ENCODE results near the gene CNOT1. TPM values are rescaled to one million over a fixed set of nuclear protein-coding genes. Genes with fewer than 3 reads are reported as not detected.
A peak's percentile ranks its signal among the peaks of the same experiment; 100 is the strongest.
"Not testable (repeated sequence)": the region's sequence is repeated elsewhere in the genome, so short reads cannot be mapped to it uniquely, and the experiment has no call there.

Gene CNOT1
- total RNA-seq, 1 donor from 2014 or later = 213 TPM

DNA sequence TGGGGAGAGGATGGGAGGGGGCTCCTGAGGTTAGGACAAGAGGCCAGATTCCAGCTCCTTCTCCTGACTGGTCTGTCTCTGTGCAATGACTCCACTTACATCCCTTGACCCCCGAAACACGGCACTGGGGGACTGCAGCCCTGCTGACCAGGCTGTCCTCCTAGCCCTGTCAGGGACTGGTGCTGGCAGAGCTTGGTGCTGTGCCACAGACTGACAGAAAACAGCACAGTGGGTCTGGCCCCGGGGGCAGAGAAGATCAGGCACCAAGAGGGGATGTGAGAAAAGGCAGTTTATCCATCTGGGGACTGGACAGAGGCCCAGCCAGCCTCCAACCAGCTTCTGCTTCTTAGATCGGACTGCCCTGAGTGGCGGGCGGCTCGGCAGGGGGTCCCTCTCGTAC lies 35.6 kb upstream of the CNOT1 start:
- H3K4me3 Mint-ChIP-seq = no peak overlapping the region
- no peaks in the 10 kb centered on the region for H3K27me3 Mint-ChIP-seq (ENCODE audit: low read depth)
- TF ChIP-seq, protein P1, sequence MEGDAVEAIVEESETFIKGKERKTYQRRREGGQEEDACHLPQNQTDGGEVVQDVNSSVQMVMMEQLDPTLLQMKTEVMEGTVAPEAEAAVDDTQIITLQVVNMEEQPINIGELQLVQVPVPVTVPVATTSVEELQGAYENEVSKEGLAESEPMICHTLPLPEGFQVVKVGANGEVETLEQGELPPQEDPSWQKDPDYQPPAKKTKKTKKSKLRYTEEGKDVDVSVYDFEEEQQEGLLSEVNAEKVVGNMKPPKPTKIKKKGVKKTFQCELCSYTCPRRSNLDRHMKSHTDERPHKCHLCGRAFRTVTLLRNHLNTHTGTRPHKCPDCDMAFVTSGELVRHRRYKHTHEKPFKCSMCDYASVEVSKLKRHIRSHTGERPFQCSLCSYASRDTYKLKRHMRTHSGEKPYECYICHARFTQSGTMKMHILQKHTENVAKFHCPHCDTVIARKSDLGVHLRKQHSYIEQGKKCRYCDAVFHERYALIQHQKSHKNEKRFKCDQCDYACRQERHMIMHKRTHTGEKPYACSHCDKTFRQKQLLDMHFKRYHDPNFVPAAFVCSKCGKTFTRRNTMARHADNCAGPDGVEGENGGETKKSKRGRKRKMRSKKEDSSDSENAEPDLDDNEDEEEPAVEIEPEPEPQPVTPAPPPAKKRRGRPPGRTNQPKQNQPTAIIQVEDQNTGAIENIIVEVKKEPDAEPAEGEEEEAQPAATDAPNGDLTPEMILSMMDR (IDR thresholded peaks at IDR 0.05; ENCODE audit: unreplicated experiment) = no peak
- H3K27ac Mint-ChIP-seq = no peak overlapping the region
- peaks cover 20% of the 10 kb centered on the region for H3K36me3 Mint-ChIP-seq
- H3K9me3 Mint-ChIP-seq = no peaks in the 10 kb centered on the region
- DNase-seq (ENCODE audit: low spot score in 2 of 2, unreplicated experiment in 2 of 2) = no peak
- peaks cover 3% of the 10 kb centered on the region for H3K4me1 Mint-ChIP-seq

DNA sequence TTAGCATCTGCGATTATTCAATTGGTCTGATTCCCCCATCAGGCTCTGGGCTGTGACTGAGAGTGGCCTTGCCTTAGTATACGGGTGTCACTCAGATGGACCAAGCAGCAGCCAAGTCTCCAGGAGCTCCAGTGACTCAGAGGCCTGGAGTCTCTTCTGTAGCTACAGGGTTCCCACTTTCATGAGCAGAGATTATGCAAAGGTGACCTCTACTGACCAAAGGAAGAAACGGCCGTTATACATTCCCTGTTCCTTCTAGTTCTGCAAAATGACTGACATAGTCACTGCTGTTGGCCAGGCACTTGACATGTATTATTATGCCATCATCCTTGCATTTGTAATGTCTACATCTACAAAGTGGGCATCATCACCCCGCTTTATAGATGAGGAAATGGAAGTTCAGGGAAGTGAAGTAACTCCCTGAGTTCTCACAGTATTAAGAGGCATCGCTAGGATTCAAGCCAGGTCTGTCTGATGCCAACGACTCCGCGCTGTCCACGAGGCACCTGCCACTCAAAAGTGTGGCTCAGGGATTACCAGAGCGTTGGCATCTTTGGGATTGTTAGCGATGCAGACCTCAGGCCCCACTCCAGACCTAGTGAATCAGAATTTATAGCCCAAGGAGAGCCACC lies 31.7 kb upstream of the CNOT1 start:
- TF ChIP-seq, protein P1 (IDR thresholded peaks at IDR 0.05; ENCODE audit: unreplicated experiment) = peak; percentile 26
- Mint-ChIP-seq H3K4me1 (peaks cover 3% of the 10 kb centered on the region), H3K27ac (no peak overlapping the region), H3K27me3 (ENCODE audit: low read depth) (no peaks in the 10 kb centered on the region), H3K4me3 (no peak overlapping the region), H3K9me3 (no peaks in the 10 kb centered on the region), H3K36me3 (peaks cover 3% of the 10 kb centered on the region)
- DNase-seq (ENCODE audit: low spot score in 2 of 2, unreplicated experiment in 2 of 2) = no peak

DNA sequence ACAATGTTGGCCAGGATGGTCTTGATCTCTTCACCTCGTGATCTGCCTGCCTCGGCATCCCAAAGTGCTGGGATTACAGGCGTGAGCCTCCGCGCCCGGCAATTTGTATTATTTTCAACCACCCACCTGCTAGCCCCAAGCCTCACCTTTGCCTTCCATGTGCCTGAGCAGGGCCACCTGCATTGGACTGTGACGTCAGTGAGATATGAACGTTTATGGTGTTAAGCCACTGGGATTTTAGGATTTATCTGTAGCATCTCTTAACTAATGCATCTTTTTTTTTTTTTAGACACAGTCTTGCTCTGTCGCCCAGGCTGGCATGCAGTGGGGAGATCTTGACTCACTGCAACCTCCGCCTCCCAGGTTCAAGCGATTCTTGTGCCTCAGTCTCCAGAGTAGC lies 30.3 kb upstream of the CNOT1 start:
- H3K4me3 Mint-ChIP-seq; H3K27me3 Mint-ChIP-seq (ENCODE audit: low read depth); H3K4me1 Mint-ChIP-seq; DNase-seq (ENCODE audit: low spot score in 2 of 2, unreplicated experiment in 2 of 2); H3K9me3 Mint-ChIP-seq; H3K27ac Mint-ChIP-seq; H3K36me3 Mint-ChIP-seq: not testable (repeated sequence)

DNA sequence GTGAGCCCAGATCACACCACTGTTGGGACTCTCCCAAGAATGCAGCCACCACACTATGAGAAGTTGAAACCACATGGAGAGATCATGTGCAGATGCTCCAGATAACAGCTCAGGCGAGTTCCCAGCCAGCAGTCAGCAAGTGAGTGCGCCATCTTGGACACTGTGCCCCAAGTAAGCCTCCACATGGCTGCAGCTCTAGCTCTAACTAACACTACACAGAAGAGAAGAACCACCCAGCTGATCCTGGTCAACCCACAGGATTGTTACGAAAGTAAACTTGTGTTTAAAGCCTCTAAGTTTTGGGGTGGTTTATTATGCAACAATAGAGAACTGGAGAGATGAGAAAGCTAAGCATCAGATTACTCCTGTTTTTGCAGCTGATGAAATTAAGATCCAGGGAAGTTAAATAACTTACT lies 29.2 kb upstream of the CNOT1 start:
- TF ChIP-seq, protein P1 (IDR thresholded peaks at IDR 0.05; ENCODE audit: unreplicated experiment) = no peak
- no peaks in the 10 kb centered on the region for H3K36me3 Mint-ChIP-seq
- H3K4me3 Mint-ChIP-seq = no peak overlapping the region
- DNase-seq (ENCODE audit: low spot score in 2 of 2, unreplicated experiment in 2 of 2) = no peak
- no peaks in the 10 kb centered on the region for H3K27me3 Mint-ChIP-seq (ENCODE audit: low read depth)
- H3K4me1 Mint-ChIP-seq = peaks cover 3% of the 10 kb centered on the region
- H3K9me3 Mint-ChIP-seq = no peaks in the 10 kb centered on the region
- H3K27ac Mint-ChIP-seq = no peak overlapping the region

- TF ChIP-seq, protein P1 (IDR thresholded peaks at IDR 0.05; ENCODE audit: unreplicated experiment) = no peak
- no peak for DNase-seq (ENCODE audit: low spot score in 2 of 2, unreplicated experiment in 2 of 2)
- Mint-ChIP-seq H3K27me3 (ENCODE audit: low read depth) (no peaks in the 10 kb centered on the region), H3K9me3 (no peaks in the 10 kb centered on the region), H3K27ac (no peak overlapping the region), H3K4me3 (no peak overlapping the region), H3K36me3 (no peaks in the 10 kb centered on the region), H3K4me1 (peaks cover 3% of the 10 kb centered on the region)
Measured at GRCh38 chr16:58656899-58657298, 27.3 kb upstream of the CNOT1 start.

DNA sequence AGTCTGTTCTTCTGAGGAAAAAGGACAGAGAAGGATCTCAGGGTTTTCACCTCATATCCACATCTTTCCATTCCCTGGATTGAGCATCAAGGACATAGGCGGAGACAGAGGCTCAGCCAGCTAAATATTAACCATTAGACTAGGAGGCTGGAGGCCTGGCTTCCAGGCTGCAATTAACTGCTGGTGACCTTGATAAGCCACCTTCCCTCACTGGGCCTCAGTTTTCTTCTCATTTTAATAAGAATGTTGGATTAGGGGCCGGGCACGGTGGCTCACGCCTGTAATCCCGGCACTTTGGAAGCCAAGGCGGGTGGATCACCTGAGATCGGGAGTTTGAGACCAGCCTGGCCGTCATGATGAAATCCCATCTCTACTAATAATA lies 25.6 kb upstream of the CNOT1 start:
- no peaks in the 10 kb centered on the region for H3K9me3 Mint-ChIP-seq
- no peaks in the 10 kb centered on the region for H3K36me3 Mint-ChIP-seq
- no peak for DNase-seq (ENCODE audit: low spot score in 2 of 2, unreplicated experiment in 2 of 2)
- H3K27ac Mint-ChIP-seq = no peak overlapping the region
- H3K4me3 Mint-ChIP-seq = no peak overlapping the region
- no peaks in the 10 kb centered on the region for H3K27me3 Mint-ChIP-seq (ENCODE audit: low read depth)
- TF ChIP-seq, protein P1 (IDR thresholded peaks at IDR 0.05; ENCODE audit: unreplicated experiment) = no peak
- no peaks in the 10 kb centered on the region for H3K4me1 Mint-ChIP-seq

All from mesothelial cell of epicardium (in vitro differentiated cells).